IPS DF 19.7 (cell line): ENCODE data around the gene MAPK8IP3.
"Not testable (repeated sequence)": the region's sequence is repeated elsewhere in the genome, so short reads cannot be mapped to it uniquely, and the experiment has no call there.

Source experiments
- DNase-seq: peaks from one replicate; pipeline ENCODE4 v3.0.0-alpha.2; 2013; ENCODE audit warnings: low read depth, low spot score

MAPK8IP3 gene

DNA sequence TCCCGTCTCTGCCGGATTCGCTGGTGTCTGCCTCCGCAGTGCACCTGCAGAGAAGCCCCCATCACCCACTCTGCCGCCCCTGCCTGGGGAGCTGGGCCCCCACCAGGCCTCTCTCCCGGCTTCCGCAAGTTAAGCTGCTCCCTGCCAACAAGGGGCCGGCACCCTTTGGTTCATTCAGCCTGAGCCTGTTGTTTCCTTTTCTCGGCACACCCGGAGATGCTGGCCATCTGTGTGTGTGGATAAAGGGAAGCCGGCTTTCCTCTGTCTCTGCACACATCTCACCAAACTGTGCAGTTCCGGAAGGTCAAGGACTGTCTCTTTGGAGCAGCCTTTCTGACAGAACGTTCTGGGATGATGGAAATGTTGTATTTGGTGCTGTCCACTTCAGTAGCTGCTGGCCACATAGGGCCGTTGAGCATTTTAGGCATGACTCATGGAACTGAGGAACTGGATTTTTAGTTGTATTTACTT, 6.8 kb downstream of the MAPK8IP3 start:
- DNase-seq = no peak

- no peak for DNase-seq
These were observed 7.3 kb downstream of the MAPK8IP3 start for GRCh38 chr16:1713331-1713730.

DNA sequence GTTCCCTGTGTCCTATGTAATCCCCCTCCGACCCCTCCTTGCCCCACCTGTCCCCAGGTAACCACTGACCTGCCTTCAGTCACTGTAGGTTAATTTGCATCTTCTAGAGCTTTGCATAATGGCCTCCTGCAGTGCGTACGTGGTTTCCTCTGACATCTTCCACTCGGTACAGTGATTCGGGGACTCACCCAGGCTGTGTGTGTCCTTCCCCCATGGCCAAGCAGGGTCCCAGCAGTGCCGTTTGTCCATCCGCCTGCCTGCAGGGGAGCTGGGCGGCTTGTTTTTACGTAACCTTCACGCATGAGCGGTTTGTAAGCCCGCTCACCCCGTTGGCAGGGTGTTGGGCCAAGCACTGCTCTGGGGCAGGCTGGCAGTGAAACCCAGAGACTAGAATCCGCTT, 7.9 kb downstream of the MAPK8IP3 start:
- DNase-seq = no peak

DNA sequence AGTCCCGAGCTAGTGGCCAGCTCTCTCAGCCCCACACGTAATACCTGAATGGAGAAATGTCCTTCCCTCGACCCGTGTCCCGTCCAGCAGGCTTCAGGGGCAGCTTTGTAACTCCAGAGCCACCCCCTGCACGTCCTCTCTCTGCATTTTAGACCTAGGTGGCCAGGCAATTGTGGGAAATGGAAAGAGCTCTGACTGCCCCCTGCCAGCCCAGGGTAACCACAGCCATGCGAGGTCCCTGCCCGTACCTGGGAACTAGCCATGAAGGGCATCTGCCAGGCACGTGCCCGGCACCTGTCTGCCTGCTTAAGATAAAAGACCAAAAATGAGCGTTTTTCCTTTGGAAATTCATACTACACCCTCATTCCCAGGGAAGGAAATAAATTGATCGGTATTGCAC, 9.2 kb downstream of the MAPK8IP3 start:
- no peak for DNase-seq

DNA sequence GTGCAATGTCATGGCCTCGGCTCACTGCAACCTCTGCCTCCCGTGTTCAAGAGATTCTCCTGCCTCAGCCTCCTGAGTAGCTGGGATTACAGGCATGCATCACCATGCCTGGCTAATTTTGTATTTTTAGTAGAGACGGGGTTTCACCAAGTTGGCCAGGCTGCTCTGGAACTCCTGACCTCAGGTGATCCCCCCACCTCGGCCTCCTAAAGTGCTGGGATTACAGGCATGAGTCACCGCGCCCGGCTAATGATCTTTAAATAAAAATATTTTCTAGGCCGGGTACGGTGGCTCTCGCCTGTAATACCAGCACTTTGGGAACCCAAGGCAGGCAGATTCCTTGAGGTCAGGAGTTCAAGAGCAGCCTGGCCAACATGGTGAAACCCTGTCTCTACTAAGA, 12.2 kb downstream of the MAPK8IP3 start:
- DNase-seq = not testable (repeated sequence)

DNA sequence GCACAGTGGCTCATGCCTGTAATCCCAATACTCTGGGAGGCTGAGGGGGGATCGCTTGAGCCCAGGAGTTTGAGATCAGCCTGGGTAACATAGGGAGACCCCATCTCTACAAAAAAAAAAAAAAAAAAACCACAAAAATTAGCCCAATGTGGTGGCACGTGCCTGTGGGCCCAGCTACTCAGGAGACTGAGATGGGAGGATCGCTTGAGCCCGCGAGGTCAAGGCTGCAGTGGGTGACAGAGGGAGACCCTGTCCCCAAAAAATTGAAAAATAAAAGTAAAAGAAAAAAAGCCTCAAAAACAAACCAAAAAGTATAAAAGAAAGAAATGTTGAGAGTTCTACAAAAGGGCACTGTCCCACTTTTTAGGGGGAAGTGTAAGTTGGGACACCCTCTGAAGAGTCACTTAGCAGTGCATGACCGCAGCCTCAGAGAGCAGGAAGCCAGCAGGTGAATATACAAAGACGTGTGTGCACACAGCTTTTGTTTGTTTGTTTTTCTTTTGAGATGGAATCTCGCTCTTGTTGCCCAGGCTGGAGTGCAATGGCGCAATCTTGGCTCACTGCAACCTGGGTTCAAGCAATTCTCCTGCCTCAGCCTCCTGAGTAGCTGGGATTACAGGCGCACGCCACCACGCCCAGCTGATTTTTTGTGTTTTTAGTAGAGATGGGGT, 13.7 kb downstream of the MAPK8IP3 start:
- DNase-seq = not testable (repeated sequence)

DNA sequence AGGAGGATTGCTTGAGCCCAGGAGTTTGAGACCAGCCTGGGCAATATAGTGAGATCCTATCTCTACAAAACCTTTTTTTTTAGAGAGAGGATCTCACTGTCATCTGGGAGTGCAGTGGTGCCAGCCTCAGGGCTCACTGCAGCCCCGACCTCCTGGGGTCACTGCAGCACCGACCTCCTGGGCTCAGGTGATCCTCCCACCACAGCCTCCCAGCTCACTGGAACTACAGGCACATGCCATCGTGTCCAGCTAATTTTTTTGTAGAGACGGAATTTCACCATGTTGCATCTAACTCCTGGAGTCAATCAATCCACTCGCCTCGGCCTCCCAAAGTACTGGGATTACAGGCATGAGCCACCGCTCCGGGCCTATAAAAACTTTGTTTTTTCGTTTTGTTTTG, 15.4 kb downstream of the MAPK8IP3 start:
- DNase-seq = no peak

- no peak for DNase-seq
These were observed 17.6 kb downstream of the MAPK8IP3 start for GRCh38 chr16:1723450-1724147.

GRCh38 chr16:1724491-1724890, 18.5 kb downstream of the MAPK8IP3 start:
- no peak for DNase-seq

- no peak for DNase-seq
These were observed 20.9 kb downstream of the MAPK8IP3 start for GRCh38 chr16:1726661-1727502.

- no peak for DNase-seq
These were observed 21.9 kb downstream of the MAPK8IP3 start for GRCh38 chr16:1727651-1728624.

- no peak for DNase-seq
These were observed 23.0 kb downstream of the MAPK8IP3 start for GRCh38 chr16:1729026-1729425.

- no peak for DNase-seq
These were observed 23.4 kb downstream of the MAPK8IP3 start for GRCh38 chr16:1729445-1729844.

DNA sequence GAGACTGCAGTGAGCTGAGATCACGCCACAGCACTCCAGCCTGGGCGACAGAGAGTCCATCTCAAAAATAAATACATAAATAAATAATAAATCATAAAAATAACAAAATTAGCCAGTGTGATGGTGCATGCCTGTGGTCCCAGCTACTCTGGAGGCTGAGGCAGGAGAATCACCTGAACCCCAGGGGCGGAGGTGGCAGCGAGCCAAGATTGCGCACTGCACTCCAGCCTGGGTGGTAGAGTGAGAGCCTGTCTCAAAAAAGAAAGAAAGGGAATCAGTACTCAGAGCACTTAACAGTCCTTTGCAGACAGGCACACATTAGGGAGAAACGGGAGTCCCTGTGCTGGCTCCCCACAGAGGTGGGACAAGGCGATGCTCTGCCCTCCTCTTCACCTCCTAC, 25.1 kb downstream of the MAPK8IP3 start:
- no peak for DNase-seq

DNA sequence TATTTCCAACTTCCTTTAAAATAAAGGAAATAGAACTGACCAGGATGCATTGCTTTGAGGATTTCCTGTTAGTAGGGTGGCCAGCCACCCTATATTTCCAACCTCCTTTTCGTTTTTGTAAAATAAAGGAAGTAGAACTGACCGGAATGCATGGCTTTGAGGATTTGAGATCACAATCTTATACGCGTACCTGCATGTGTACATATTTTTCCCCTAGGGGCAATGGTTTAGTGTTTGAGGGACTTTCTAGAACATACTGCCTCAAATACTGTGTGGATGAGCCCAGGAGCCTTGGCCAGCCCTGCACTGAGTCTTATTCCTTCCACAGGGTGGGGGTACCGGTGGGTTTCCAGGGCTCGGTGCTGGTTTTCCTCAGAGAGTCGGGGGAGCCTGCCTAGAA, 25.6 kb downstream of the MAPK8IP3 start:
- no peak for DNase-seq

DNA sequence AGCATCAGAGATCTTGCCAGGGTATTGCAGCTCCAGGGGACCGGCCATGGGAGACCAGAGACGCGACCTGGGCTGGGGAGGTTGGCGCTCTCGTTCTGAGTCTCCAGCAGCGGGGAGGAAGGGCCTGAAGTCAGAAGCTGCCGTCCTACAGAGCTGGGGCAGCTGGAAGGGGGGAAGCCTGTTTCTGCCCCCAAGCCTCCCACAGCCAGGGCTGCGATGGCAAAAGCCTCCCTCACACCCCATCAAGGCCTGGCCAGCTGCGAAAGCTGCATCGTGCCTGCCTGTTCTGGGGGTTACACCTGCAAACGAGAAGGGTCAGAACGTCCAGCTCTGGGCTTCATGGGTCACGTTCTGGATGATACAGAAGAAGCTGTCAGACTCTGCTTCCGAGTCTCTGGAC, 26.1 kb downstream of the MAPK8IP3 start:
- DNase-seq = no peak

GRCh38 chr16:1732551-1732987, 26.6 kb downstream of the MAPK8IP3 start:
- not testable (repeated sequence) for DNase-seq

DNA sequence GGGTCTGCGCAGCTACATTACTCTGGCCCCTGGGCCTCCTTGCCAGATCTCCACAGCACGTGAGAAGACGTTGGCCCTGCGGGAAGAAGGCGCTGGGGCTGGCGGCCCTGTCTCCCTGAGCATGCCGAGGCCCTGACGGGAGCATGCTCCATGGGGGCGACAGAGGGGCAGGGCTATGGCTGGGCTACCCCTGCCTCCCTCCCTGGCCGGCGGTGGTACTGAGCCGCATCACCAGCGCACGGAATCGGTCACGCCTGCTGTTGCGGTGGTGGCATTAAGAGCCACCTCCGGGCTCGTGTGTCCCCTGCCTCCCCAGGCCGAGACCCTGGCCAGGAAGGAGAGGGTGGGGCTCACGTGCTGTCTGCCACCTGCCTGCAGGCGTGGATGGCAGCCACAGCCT, 28.1 kb downstream of the MAPK8IP3 start:
- no peak for DNase-seq

DNA sequence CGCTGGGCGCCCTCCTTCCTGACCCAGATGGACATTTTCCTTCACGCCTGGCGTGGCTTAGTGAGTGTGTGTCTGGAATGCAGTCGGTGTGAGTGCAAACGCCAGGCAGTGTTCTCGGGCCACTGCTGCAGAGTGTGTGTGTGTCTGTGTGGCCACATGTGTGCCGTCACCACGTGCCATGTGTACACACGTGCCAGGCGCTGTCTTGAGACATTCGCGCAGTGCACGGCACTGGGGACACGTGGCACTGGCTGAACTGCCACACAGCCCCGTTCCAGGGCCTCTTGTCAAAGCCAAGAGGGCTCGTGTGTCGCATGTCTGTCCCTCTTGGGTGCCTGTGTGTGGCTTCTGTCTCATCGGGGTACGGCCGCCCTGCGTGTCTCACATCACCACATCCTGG, 28.8 kb downstream of the MAPK8IP3 start:
- no peak for DNase-seq

DNA sequence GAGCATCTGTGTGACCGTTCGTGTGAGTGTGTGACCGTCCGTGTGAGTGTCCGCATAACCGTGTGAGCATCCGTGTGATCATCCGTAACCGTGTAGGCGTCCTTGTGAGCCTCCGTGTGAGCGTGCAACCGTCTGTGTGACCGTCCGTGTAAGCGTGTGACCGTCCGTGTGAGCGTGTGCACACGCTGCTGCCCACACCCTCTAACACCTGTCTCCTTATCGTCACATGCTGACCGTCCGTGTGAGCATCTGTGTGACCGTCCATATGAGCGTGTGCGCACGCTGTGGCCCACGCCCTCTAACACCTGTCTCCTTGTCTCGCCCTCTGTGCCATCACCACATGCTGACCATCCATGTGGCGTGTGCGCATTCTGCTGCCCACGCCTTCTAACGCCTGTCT, 34.2 kb downstream of the MAPK8IP3 start:
- no peak for DNase-seq
